Fibroblast of lung (primary cell): ENCODE measurements around the gene RASGEF1B.

Source experiments
- CTCF ChIP-seq, 2 donors: IDR thresholded peaks in 1 of 2; conservative IDR thresholded peaks in 1 of 2; 1 replicate in 1 of 2; 2 replicates in 1 of 2; pipeline ENCODE4 v1.5.1; 2011 to 2012; ENCODE audit warnings: low read length in 2 of 2, control low read depth in 1 of 2, inconsistent platforms in 1 of 2, low read depth in 1 of 2, mild to moderate bottlenecking in 1 of 2
- EZH2 ChIP-seq: IDR thresholded peaks from 2 replicates; pipeline ENCODE4 v1.5.1; 2012; ENCODE audit warnings: low read length, control low read depth, mild to moderate bottlenecking; ENCODE audit errors: missing control alignments

DNA sequence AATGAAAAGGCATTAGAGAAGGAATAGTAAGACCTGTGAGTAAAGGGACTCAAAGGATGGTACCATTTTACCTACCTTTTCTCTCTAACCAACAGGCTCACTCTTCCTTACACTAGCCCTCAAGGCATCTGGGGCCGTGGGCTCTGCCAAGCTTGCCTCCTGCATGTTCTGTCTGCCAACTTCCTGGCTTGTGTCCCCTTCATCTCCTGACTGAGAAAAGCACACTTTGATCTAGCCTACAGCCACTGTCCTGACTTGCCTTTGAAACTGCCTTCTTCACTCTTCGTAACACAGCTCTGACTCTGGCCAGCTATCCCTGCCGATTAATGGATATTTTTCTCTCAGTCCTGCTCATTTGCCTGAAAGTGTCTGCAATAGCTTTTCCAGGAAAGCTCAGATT, 76.5 kb downstream of the RASGEF1B start:
- TF ChIP-seq EZH2 (no peak), CTCF (conservative IDR thresholded peaks at IDR 0.05 in 1 of 2, IDR thresholded peaks at IDR 0.05 in 1 of 2; ENCODE audit: low read depth in 1 of 2, low read length in 2 of 2) (no peak)
